ENCODE data around the gene KLF11.

DNA sequence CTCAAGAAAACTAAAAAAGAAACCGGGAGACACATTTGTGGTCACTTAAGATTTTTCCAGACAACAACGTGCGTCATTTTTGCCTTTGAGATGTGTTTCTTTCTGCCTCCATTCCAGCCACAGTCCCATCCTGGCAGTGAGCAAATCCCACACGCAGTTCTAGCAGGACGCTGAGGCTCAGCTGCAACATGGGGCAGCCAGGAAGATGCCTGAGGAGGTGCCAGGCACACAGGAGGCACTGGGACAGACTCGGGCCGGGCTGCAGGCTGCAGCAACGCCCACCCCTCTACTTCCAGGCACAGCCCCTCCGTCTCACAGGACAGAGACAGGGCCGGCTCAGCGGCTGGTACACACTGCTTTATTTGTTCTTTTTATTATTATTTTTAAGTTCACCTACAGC, 13.1 kb downstream of the KLF11 start:
- no peak for TF ChIP-seq CTCF (IDR thresholded peaks at IDR 0.05 in 8 of 11, conservative IDR thresholded peaks at IDR 0.05 in 3 of 11)
- TF ChIP-seq POLR2A (IDR thresholded peaks at IDR 0.05), result no peak
- TF ChIP-seq POLR2AphosphoS5 (IDR thresholded peaks at IDR 0.05), result no peak
